GM21381 (cell line): ENCODE measurements around the gene MEIS2.

Experiments used
- ATAC-seq: cut with Tn5 transposase; IDR thresholded peaks from one replicate; pipeline ENCODE4 v1.9.1; 2021; ENCODE audit warnings: mild to moderate bottlenecking, moderate library complexity; ENCODE audit not compliant: unreplicated experiment

The MEIS2 gene

GRCh38 chr15:37077623-37078351, 22.6 kb downstream of the MEIS2 start:
- ATAC-seq: no peak

GRCh38 chr15:37076543-37076942, 23.8 kb downstream of the MEIS2 start:
- no peak for ATAC-seq

DNA sequence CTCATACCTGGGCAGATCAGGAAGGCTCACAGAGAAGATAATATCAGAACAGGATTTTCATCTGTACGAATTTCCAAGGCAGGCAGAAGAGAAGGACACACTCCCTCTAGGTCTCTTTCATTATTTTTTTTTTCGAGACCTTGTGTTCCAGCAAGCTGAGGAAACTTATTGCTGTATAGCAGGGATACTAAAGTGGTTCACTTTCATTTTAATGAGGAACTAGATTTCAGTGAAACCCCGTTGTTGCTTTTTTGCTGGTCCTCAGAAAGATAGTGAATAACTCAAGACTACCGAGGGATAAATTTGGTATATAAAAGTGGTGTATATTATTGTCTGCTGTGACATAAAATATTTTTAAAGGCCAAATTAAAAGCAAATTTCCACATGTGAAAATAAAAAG, 24.6 kb downstream of the MEIS2 start:
- no peak for ATAC-seq

- ATAC-seq: no peak
These were observed 28.2 kb downstream of the MEIS2 start for GRCh38 chr15:37072181-37072580.

DNA sequence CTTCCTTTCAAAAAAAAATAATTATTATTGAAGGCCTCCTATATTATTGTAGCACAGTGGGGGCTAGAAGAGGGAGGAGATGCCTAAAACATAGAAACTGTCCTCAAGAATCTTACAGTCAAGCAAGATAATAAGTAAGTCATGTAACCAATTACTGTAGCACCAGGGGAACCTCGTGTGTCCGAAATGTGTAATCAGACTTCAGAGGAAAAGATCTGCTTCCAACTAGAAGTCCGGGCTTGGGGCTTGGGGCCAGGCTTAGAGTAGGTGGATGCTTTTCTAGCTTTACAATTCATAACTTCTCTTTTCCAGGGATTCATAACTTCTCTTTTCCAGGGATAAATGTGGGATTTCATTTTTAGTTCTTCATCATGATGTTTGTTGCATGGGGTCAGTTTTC, 29.2 kb downstream of the MEIS2 start:
- no peak for ATAC-seq

DNA sequence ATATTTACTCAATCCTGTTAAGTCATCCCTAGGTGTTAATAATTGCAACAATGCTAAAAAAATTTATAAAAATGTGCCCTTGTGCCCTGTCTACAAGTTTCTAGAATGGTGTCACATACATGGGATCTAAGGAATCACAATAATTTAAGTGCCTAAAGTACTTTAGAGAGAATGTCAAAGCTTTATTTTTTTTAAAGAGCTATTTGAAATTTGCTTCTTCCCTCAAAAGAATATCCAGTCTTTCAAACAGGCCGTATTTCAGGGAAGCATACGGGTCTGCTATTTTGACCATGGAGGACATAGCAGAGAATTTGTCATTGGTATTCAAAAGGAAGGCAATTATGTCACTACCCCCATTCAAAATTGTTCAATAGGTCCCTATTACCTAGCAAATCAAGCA, 29.7 kb downstream of the MEIS2 start:
- no peak for ATAC-seq

- ATAC-seq: no peak
These were observed 38.4 kb downstream of the MEIS2 start for GRCh38 chr15:37061996-37062395.

- ATAC-seq: no peak
These were observed 41.3 kb downstream of the MEIS2 start for GRCh38 chr15:37059086-37059485.

GRCh38 chr15:37058316-37058985, 41.9 kb downstream of the MEIS2 start:
- ATAC-seq: no peak

- no peak for ATAC-seq
These were observed 42.5 kb downstream of the MEIS2 start for GRCh38 chr15:37057831-37058230.

- no peak for ATAC-seq
These were observed 43.1 kb downstream of the MEIS2 start for GRCh38 chr15:37057256-37057655.

DNA sequence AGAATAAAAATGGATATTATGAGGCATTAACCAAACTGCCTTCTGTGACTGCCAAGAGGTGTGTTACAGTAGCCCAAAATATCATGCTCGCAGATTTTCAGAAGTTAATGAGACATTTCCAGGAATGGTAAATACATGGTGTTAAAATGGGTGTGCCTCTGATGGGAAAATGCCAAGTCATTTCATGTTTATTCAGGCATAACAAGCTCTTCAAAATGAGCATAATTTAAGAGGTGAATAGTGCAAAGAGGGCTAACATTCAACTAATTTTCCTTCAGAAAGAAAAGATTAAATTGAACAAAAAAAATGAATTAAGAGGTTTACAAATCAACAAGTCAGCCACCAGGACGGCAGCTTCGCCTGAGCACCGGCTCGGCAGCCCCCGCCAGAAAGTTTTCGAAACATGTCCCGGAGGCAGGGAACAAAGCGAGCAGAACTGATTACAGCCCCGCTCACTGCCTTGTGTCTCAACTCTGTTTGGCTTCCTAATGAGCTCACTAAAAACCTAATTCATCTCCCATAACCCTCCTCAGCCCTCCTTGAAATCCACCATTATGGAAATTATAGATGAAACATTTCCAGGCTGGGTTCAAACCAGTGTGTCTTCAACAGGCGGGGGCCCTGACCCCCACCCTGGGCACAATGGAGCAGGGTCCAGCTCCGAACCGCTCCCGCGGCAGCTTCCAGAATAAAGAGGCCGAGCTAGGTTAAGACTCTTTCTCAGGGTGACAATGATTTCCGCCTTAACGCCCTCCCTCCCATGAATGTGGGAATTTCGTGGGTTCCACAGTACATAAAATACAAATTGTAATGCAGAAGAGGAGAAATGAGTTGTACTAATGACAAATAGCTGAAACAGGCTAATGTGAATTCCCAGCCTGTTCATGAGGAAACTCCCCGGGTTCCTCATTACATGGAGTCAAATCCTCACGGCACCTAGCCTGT, 43.9 kb downstream of the MEIS2 start:
- ATAC-seq: no peak

DNA sequence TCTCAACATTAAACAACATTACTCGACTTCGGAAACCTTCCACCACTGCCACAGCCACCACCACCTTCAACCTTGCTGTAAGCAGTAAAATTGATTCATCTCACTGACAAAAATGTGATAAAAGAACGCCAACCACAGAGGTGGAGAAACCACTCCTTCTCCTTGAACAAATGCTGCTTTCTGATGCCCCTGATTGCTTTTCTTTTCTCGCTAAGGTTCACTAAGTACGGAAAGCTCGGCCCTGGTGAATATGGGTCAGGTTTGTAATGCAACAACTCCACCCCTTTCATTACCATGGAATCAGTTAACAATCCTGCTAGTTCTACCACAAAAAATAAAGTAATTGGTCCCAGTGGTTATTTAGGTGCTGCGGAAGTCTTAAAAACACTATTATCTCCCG, 44.9 kb downstream of the MEIS2 start:
- ATAC-seq: no peak

GRCh38 chr15:37054336-37054735, 46.0 kb downstream of the MEIS2 start:
- no peak for ATAC-seq

DNA sequence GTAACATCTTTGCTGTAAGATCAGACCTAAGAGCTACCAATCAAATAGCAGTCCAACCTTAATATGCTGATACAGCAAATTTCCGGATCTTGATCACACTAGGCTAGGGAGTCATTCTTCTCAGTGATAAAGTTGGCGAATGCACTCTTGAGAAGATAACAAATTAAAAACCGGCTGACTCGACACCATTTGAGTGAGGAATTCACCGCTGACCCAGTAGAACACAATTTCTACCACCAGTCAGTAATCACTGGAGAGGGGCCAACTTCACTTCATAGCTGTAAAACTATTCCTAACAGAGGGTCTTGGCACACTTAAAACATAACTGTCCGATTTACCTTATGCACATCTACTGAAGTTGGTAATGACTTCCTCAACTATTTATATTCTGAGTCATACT, 47.2 kb downstream of the MEIS2 start:
- ATAC-seq: no peak

- no peak for ATAC-seq
These were observed 50.0 kb downstream of the MEIS2 start for GRCh38 chr15:37050345-37050744.

- ATAC-seq: no peak
These were observed 53.3 kb downstream of the MEIS2 start for GRCh38 chr15:37046876-37047614.

DNA sequence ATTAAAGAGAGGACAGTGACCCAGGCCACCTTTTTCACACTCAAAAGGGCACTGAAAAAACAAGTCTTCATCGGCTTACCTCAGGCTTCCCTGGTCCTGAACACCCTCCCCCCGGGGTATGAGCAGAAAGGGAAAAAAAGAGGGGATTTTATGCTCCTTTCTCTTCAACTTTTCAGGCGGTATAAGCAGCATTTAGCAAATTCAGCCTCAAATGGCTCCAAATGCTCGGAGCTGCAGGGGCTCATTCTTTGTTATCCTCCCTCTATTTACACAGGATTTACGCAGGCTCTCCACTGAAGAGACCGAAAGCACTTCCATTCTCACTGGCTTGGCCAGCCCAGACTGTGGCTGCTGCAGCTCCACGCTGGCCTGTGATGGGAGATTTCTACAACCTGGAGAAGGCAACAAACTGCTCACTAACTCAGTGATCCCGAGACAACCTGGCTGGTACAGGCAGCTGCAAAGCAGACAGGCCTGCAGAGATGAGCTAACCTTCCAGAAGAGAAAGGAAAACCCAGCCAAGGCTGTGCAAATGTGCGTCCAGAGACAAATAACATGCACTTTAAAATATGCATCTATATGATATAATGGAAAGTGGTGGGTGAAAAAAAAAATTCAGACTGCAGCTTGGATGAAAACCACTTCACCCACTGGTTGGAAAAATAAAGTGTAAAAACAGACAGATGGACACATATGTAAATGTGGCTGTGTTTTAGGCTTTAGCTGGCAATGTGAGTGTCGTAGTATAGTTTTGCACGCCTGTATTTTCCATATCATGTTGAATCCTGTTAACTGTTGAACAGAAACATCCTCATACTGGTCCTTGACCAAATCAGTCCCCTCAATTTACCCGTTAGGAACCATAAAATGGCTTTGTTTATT, 54.2 kb downstream of the MEIS2 start:
- ATAC-seq: no peak

- ATAC-seq: no peak
These were observed 55.3 kb downstream of the MEIS2 start for GRCh38 chr15:37044915-37045648.
